Muscle of leg (tissue), 11 donors: ENCODE results near the gene NRARP. TPM values are rescaled to one million over a fixed set of nuclear protein-coding genes. Genes with fewer than 3 reads are reported as not detected.

Source experiments
- DNase-seq: peaks from one replicate; pipeline ENCODE4 v3.0.0; 2013
- H3K27ac ChIP-seq: one replicate; pipeline ENCODE4 v1.5.1; 2013; ENCODE audit warnings: mild to moderate bottlenecking, low read length, control low read depth
- H3K27me3 ChIP-seq: one replicate; pipeline ENCODE4 v1.6.1; 2013; ENCODE audit warnings: low read length; ENCODE audit not compliant: control insufficient read depth, insufficient read depth
- H3K36me3 ChIP-seq: one replicate; pipeline ENCODE4 v1.6.1; 2013; ENCODE audit warnings: low read length; ENCODE audit not compliant: control insufficient read depth, insufficient read depth
- H3K4me1 ChIP-seq: one replicate; pipeline ENCODE4 v1.6.1; 2013; ENCODE audit warnings: low read length; ENCODE audit not compliant: control insufficient read depth, insufficient read depth
- H3K4me3 ChIP-seq: one replicate; pipeline ENCODE4 v1.5.1; 2013; ENCODE audit warnings: low read length, control low read depth
- H3K9me3 ChIP-seq: replicated peaks from 2 replicates; pipeline ENCODE4 v1.6.1; 2013; ENCODE audit warnings: low read depth, low read length; ENCODE audit not compliant: control insufficient read depth
- WGBS: methylation state at CpG from one replicate; pipeline ENCODE4 v1.1.5; 2013; ENCODE audit warnings: missing lambda C conversion rate; ENCODE audit not compliant: insufficient coverage; 5-methylcytosine and 5-hydroxymethylcytosine counted together
- polyA plus RNA-seq, 8 donors: library from polyadenylated mRNA; unstranded; fragments of 120-200 nt; gene quantifications; one replicate each; pipeline versions ENCODE4 v1.2.1 to v1.2.3, GENCODE V29; 2013; ENCODE audit warnings: inconsistent platforms in 1 of 8, low replicate concordance in 1 of 8; ENCODE audit not compliant: insufficient read length in 8 of 8, insufficient read depth in 1 of 8
- total RNA-seq: library from RNA; stranded (reverse); fragments of 120-200 nt; gene quantifications from one replicate; pipeline ENCODE4 v1.2.4, GENCODE V29; 2013

Gene NRARP
- total and polyA plus RNA-seq, 9 donors: 2.5 to 7.5 (median 5.6) TPM

- Histone ChIP-seq H3K4me3 (no peak overlapping the region), H3K27me3 (peaks cover 42% of the 10 kb centered on the region), H3K9me3 (peaks cover 3% of the 10 kb centered on the region), H3K27ac (no peak overlapping the region), H3K4me1 (peaks cover 23% of the 10 kb centered on the region), H3K36me3 (no peaks in the 10 kb centered on the region)
- DNase-seq: no peak
- WGBS: 47% methylated on average over 6 of the region's 15 CpGs
Measured at GRCh38 chr9:137293094-137293481, 9.0 kb downstream of the NRARP start.

DNA sequence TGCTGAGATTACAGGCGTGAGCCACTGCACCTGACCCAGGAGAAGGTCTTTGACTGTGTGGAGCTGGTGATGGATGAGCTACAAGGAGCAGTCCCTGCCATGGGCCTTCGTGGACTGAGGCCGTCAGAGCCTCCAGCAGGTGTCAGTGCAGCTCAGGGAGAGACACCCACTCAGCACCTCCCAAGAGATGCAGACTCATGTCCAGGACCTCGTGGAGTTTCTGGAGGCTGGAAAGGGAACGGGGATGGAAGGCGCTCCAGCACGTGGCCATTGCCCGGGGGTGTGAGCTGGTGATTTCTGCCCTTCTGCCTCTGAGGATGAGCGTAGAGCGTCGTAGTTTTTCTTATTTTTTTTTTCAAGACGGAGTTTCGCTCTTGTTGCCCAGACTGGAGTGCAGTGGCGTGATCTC, 15.1 kb downstream of the NRARP start:
- Histone ChIP-seq H3K27ac (no peak overlapping the region), H3K4me1 (peaks cover 7% of the 10 kb centered on the region), H3K27me3 (peaks cover 5% of the 10 kb centered on the region), H3K9me3 (no peaks in the 10 kb centered on the region), H3K4me3 (no peak overlapping the region), H3K36me3 (no peaks in the 10 kb centered on the region)
- WGBS: 49% methylated on average over 11 of the region's 14 CpGs
- no peak for DNase-seq

DNA sequence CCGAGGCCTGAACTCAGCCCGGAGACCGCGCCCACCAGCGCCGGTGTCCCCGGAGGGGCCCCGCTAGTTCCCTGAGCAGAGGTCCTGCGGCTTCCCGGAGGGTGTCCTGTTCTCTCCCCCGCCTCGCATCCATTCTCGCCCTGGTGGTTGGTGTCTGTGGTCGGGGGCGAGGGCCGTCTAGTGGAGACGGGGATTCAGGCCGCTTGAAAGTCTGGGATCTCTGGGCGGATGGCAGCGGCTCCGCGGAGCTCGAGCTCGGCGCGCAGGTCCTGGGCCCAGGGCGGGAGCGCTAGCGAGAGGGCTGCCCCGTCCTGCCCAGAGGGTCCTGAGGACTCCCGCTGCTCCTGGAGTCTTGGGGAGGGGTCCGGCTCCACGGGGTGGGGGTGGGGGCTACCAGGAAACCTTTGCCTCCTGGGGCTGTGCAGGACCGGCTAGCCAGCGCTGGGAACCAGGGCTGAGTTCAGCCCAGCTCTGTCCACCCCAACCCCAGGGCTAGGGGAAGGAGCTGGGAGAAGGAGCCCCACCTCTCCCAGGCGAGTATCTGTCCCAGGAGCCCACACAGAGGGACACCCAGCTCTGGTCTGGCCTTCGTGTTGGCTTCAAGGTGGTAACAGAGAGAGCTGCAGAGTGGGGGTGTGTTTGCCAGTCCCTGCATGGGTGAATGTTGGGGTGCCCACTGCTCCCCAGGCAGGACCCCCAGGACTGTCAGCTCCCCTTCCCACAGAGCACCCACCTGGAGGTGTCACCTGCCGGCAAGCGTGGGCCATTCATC, 20.5 kb downstream of the NRARP start:
- Histone ChIP-seq H3K9me3 (no peaks in the 10 kb centered on the region), H3K36me3 (no peaks in the 10 kb centered on the region), H3K27ac (no peak overlapping the region), H3K27me3 (peaks cover 50% of the 10 kb centered on the region), H3K4me1 (peaks cover 37% of the 10 kb centered on the region), H3K4me3 (no peak overlapping the region)
- DNase-seq: peak; percentile 21
- WGBS: 8% methylated on average over 22 of the region's 39 CpGs

- DNase-seq: peak; percentile 22
- H3K27ac ChIP-seq: no peak overlapping the region
- peaks cover 46% of the 10 kb centered on the region for H3K4me1 ChIP-seq
- peaks cover 53% of the 10 kb centered on the region for H3K27me3 ChIP-seq
- H3K36me3 ChIP-seq: no peaks in the 10 kb centered on the region
- WGBS: 10% methylated on average over 70 of the region's 85 CpGs
- H3K9me3 ChIP-seq: no peaks in the 10 kb centered on the region
- H3K4me3 ChIP-seq: no peak overlapping the region
Measured at GRCh38 chr9:137280474-137281344, 21.4 kb downstream of the NRARP start.

DNA sequence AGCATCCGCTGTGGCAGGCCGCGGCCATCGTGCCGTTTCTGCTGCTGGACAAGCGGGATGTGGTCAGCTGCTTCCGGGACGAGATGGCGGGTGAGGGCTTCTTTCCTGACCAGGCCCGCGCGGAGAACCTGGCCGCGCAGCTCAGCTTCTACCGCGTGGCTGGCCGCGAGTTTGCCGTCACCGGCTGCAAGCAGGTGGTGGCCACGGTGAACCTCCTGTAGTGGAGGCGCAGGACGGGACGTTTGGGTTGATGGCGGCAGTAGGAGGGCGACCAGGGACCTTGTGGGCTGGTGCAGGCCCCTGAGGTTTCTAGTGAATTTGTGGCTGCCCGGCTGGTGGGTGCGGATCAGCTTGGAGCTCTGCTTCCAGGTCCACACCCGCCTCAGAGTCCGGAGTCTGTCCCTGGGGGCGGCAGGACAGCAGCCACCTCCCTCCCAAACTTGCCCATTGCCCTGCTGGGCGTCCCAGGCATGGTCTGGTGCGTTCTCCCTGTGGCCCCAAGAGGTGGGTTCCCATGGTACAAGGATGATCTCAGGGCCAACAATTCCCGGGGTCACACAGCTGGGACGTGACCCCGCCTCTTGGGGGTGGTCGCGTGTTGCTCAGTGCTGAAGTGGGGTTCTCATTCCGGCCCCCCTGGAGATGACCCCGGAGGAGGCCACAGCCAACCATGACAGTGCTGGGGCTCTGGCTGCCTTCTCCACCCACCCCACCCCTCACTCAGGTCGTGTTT, 22.2 kb downstream of the NRARP start:
- 63% methylated on average over 29 of the region's 41 CpGs for WGBS
- Histone ChIP-seq H3K27me3 (peaks cover 53% of the 10 kb centered on the region), H3K27ac (no peak overlapping the region), H3K4me1 (peaks cover 51% of the 10 kb centered on the region), H3K4me3 (no peak overlapping the region), H3K36me3 (no peaks in the 10 kb centered on the region), H3K9me3 (no peaks in the 10 kb centered on the region)
- no peak for DNase-seq

GRCh38 chr9:137278721-137279711, 23.1 kb downstream of the NRARP start:
- Histone ChIP-seq H3K4me3 (no peak overlapping the region), H3K27me3 (peaks cover 51% of the 10 kb centered on the region), H3K9me3 (no peaks in the 10 kb centered on the region), H3K4me1 (peaks cover 58% of the 10 kb centered on the region), H3K27ac (no peak overlapping the region), H3K36me3 (no peaks in the 10 kb centered on the region)
- DNase-seq: no peak
- WGBS: 48% methylated on average over 132 of the region's 139 CpGs

GRCh38 chr9:137278061-137278701, 23.9 kb downstream of the NRARP start:
- peak overlapping the region; percentile 94 for H3K27ac ChIP-seq
- H3K9me3 ChIP-seq: no peaks in the 10 kb centered on the region
- H3K4me1 ChIP-seq: peaks cover 62% of the 10 kb centered on the region
- peaks cover 4% of the 10 kb centered on the region for H3K36me3 ChIP-seq
- H3K4me3 ChIP-seq: peak overlapping the region; percentile 33
- H3K27me3 ChIP-seq: peaks cover 48% of the 10 kb centered on the region
- WGBS: 5% methylated on average over 43 of the region's 54 CpGs
- peak; percentile 30 for DNase-seq

- DNase-seq: peak; percentile 86
- no peaks in the 10 kb centered on the region for H3K9me3 ChIP-seq
- peaks cover 11% of the 10 kb centered on the region for H3K36me3 ChIP-seq
- H3K4me3 ChIP-seq: peak within 1 kb of the TSS; percentile 33
- H3K27me3 ChIP-seq: peaks cover 48% of the 10 kb centered on the region
- peak within 1 kb of the TSS; percentile 94 for H3K27ac ChIP-seq
- 4% methylated on average over 17 of the region's 25 CpGs for WGBS
- H3K4me1 ChIP-seq: peaks cover 58% of the 10 kb centered on the region
Measured at GRCh38 chr9:137277329-137278041, 24.6 kb downstream of the NRARP start, which contains the start of gene TOR4A. TSS of gene TOR4A (plus strand) at chr9:137277726. CDS start at chr9:137278690, 964 bp downstream.
